ENCODE data around the gene NDUFAF3.

DNA sequence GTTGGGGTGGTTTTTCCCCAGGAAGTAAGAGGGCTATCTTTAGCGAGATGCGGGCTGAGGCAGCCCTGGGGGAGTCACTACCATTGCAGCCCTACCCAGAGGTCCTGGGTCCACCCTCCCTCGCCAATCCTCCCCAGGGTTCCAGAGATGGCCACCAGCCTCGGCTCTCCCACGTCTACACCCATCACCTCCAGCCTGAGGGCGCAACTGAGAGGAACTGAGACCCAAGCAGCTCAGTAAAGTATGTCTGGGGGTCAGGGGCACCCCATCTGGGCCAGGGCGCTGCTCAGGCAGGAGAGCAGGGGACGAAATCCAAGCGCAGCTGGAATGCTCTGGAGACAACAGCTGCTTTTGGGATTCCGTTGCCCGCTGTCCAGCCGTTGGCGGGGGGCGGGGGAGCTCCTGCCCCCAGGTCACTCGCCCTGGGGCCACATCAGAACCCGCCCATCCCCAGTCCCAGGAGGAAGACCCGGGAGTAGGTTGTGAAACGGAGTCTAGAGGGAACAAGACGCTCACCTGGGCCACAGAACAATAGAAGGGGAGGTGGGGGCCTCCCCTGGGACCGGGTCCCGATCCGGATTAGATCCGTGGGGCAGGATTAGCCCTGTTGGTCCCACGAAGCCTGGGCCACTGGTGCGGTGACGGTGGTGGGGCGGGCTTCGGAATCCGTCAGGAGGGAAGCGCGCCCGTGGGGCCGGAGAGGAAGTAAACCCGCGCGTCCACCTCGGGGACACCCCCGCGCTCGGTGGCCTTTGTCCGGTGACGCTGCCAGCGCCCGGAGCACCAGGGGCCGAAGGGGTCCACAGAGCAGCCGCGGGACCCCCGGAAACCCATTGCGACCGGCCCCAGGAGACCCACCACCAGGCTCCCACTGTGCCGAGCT, 1.4 kb upstream of the NDUFAF3 start:
- TF ChIP-seq, protein P1, sequence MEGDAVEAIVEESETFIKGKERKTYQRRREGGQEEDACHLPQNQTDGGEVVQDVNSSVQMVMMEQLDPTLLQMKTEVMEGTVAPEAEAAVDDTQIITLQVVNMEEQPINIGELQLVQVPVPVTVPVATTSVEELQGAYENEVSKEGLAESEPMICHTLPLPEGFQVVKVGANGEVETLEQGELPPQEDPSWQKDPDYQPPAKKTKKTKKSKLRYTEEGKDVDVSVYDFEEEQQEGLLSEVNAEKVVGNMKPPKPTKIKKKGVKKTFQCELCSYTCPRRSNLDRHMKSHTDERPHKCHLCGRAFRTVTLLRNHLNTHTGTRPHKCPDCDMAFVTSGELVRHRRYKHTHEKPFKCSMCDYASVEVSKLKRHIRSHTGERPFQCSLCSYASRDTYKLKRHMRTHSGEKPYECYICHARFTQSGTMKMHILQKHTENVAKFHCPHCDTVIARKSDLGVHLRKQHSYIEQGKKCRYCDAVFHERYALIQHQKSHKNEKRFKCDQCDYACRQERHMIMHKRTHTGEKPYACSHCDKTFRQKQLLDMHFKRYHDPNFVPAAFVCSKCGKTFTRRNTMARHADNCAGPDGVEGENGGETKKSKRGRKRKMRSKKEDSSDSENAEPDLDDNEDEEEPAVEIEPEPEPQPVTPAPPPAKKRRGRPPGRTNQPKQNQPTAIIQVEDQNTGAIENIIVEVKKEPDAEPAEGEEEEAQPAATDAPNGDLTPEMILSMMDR (IDR thresholded peaks at IDR 0.05; ENCODE audit: extremely low read depth in 1 of 2, insufficient read depth in 1 of 2, low read depth in 1 of 2, low read length in 2 of 2) = no peak
- TF ChIP-seq POLR2A (IDR thresholded peaks at IDR 0.05; ENCODE audit: low read depth, low read length) (no peak), POLR2AphosphoS5 (IDR thresholded peaks at IDR 0.05; ENCODE audit: insufficient read depth, low read depth, low read length) (no peak)
- TF ChIP-seq, protein P2, sequence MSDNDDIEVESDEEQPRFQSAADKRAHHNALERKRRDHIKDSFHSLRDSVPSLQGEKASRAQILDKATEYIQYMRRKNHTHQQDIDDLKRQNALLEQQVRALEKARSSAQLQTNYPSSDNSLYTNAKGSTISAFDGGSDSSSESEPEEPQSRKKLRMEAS (IDR thresholded peaks at IDR 0.05; ENCODE audit: insufficient read depth, insufficient read length) = no peak
